Stimulated activated CD8-positive, alpha-beta memory T cell treated with anti-CD3 and anti-CD28 coated beads, Interleukin-7, amount 100 ng/mL, for 48 hours (primary cell): ENCODE measurements around the gene BFSP1.

Source experiments
- DNase-seq, 2 donors: peaks; one replicate each; pipeline ENCODE4 v3.0.0-alpha.2; 2020; ENCODE audit warnings: low read depth in 1 of 2; ENCODE audit errors: extremely low read depth in 1 of 2

Gene BFSP1

DNA sequence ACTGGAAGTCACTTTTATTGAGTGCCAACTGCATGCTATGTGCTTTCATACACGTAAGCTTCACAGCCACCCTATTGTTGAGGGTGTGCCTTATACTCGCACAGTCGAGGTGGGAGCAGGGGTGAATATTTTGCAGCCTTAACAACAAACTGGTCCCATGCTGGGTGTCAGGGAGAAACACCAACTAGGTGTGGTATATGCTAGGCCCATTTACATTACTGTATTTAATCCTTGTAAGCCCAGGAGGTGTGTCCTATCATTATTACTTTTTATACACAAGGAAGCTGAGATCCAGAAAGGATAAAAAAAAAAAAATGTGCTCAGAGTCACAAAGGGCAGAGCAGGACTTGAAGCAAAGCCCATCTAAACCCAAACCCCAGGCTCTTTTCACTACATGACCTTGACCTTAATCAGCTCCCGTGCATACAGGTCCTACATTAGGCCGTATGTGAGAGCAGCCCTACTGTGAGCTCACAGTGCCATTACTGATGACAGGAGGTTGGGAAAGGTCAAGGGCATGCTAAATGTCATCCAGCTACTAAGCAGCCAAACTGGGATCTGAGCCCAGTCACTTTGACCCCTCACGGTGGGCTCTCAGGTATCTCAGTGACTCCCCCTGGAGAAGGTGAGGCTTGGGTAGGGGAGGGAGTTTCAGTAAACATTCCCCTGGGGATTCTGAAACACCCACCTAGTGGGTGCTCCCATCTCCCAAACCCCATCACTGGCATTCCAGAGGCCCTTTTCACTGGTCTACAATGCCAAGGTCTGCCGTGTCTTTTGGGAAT lies 61.7 kb downstream of the BFSP1 start:
- no peak for DNase-seq

DNA sequence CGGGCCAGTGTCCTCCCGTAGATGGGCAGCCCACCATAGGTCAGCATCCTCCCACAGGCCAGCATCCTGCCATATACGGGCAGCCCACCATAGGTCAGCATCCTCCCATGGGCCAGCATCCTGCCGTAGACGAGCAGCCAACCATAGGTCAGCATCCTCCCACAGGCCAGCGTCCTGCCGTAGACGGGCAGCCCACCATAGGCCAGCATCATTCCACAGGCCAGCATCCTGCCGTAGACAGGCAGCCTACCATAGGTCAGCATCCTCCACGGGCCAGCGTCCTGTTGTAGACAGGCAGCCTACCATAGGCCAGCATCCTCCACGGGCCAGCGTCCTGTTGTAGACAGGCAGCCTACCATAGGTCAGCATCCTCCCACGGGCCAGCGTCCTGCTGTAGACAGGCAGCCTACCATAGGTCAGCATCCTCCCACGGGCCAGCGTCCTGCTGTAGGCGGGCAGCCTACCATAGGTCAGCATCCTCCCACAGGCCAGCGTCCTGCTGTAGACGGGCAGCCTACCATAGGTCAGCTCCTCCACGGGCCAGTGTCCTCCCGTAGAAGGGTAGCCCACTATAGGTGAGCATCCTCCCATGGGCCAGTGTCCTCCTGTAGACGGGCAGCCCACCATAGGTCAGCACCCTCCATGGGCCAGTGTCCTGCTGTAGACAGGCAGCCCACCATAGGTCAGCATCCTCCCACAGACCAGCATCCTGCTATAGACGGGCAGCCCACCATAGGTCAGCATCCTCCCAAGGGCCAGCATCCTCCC lies 62.9 kb downstream of the BFSP1 start:
- no peak for DNase-seq

DNA sequence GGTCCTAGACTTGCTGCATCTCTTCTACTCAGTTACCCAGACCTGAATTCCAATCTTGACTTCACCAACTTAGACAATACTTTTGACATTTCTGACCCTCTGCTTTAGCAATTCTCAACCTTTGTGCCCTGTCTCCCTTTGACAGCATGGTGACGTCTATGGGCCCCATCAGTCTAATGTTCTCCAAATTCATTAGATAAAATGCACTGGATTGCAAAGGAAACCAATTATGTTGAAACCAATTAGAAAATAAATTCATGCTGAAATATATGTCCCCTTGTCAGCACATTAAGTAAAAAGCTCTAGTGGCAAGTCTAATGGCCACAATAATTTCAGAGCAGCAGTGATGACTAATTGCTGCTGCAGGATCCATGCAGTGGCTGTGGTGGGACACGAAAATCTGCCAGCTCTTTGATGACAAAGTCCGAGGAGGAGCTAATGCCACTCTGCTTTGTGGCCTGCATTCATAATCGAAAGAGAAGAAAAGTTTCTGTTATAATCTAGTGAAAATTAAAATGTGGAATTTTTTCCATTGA lies 64.0 kb downstream of the BFSP1 start:
- no peak for DNase-seq

DNA sequence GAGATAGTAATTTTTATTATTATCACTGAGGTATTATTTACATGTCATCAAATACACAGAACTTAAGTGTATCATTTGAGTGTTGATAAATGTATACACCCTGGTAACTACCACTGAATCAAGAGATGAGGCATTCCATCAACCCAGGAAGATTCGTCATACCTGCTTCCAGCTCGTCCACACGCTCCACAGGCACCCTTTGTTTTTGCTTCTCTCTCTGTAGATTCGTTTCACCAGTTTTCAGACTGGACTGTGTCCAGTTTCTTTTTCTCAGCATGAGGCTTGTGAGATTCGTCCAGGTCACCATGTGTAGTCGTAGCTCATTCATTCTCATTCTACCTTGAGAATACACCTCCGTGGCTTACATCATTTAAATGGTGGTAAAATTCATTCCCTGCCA lies 64.5 kb downstream of the BFSP1 start:
- no peak for DNase-seq

DNA sequence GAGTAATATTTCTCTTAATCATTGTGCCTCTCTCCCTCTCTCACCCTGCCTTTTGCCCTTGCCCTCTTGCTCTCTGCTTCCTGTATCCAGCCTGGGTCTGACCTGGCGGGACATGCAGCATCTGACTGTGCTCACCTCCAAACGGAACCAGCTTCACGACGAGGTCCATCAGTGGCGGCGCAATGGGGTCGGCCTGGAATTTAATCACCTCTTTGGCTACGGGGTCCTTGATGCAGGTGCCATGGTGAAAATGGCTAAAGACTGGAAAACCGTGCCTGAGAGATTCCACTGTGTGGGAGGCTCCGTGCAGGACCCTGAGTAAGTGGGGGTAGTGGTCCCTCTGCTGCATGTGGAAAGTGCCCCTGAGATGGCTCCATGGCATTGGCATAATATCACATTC lies 65.9 kb downstream of the BFSP1 start:
- no peak for DNase-seq

DNA sequence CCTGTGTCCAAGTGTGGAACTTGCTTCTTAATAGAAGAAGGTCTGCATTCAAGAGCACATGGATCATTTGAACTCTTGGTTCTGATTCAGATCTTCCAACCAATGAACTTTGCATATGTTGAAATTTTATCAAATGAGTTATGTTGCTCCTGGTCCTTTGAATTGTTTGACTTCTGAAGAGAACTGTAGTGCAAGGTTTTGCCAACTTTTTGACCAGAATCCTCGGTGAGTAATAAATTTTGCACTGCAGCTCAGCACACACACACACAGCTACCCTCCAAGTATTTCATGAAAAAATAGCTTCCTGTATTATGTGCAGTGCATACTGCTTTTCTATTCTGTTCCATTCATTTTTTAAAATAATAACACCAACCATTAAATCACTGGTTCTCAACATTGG lies 67.5 kb downstream of the BFSP1 start:
- no peak for DNase-seq

DNA sequence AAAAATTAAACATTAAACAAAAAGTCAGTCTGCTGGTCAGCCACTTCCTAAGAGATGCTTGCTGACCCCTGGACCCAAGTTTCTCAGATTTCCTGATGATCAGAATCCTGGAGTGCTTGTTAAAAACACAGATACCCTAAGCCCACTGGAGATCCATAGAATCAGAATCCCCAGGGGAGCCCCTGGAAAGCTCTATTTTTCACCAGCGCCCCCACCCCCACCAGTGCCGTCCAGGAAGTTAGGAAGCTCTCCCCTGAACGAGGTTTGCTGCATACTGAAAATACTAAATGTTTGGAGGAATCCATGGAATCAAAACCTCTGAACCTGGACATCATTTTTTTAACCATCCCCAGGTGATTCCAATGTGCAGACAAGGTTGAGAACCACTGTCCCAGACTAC lies 69.2 kb downstream of the BFSP1 start:
- no peak for DNase-seq

DNA sequence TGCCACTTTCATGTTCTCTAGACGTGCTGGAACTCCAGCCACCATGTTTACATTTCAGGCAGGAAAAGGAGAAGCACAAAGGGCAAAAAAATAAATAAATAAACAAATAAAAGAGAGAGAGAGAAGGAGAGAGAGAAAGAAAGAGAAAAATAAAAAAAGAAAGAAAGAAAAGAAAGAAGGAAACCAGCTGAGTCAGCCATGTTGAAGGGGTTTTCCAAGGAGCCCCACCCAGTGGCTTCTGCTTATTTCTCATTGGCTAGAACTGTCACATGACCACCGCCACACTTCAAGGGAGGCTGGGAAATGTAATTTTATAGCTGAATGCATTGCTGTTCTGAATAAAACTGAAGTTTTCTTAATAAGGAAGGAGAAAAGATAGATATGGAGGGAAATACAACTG lies 71.1 kb downstream of the BFSP1 start:
- DNase-seq = no peak

DNA sequence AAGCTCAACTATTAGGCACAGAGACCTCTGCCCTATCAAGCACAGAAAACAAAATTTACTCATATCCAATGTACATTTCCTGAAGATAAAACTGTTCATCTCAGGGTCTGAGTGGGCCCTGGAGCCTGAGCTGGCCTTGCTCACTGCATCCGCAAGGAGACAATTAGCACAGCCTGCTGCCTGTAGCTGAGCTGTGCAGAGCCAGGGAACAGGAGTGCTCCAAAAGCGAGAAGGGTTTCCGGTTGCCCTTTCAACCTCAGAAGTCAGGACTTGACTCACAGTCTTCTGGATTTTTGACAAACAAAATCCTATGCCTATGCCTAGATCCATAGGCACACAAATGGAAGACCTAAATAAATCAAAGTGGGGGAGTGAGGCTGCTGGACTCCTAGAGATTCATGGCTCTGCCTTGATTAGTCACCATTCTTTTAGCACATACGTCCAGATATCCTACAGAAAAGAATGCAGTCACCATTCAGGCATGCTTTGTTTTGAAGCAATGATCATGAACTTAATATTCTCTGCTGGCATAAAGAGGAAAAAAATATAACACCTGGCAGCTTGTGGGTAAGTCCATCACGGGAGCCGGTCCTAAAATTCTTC lies 73.5 kb downstream of the BFSP1 start:
- DNase-seq = no peak

DNA sequence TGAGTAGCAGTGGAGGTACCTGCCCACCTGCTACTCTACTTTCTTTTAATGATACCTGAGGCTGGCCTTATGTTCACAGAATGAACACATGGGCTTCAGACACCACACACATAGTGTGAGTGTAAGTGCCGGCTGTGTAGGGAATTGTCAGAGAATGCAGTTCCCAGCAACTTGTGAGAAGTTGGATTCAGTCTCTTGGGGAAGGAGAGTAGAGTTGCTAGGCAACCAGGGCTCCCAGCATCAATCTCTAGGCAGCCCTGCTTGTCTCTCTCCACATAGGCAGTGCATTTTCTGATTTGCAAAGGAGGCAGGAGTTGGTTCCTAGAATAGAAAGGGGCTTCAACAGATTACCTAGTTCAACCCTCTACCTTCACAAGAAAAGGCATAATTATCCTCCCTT lies 74.1 kb downstream of the BFSP1 start:
- no peak for DNase-seq

DNA sequence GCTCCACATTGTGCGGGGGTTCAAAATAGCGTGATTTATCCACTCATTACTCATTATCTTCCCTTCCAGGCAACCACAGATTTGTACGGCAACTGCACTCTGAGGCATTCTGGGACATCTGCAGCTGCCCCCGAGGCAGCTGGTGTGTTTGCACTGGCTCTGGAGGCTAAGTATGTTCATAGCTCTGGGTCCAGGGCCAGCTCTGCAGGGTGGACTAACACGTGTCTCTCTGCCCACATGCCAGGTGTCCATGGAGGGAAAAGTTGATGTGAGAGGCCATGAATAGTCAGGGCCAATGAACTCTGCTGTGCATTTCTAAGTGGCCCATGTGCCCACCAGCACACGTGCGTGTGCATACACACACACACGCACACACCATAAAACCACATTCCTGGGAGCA lies 74.9 kb downstream of the BFSP1 start:
- no peak for DNase-seq

DNA sequence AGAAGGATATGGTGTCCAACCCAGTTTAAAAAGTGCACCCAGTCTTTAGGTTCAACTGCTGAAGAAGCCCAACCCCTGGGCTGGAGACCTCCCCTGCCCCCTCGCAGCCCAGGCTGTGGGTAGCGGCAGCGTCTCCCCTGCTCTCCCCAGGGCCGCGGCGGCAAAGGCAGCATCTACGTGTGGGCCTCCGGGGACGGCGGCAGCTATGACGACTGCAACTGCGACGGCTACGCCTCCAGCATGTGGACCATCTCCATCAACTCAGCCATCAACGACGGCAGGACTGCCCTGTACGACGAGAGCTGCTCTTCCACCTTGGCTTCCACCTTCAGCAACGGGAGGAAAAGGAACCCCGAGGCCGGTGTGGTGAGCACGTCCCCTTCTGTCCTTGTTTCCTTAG lies 77.6 kb downstream of the BFSP1 start:
- DNase-seq = no peak

DNA sequence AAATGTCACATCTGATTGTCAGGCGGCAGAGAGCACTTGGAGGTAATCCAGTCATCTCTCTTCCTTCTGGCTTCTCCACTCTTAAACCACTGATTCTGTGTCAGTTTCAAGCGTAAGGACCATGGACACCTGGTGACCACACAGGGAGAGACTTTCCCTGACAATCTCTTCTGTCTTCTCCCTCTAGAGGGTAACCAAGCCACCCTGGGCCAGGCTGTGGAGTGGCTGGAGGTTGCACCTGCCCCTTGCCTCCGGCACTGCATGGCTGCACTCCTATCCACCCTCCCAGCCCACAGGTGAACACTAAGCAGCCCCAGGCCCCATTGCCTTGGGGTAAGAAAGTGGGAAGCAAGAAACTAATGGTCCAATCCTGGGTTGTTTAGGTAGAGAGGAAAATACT lies 78.7 kb downstream of the BFSP1 start:
- no peak for DNase-seq

DNA sequence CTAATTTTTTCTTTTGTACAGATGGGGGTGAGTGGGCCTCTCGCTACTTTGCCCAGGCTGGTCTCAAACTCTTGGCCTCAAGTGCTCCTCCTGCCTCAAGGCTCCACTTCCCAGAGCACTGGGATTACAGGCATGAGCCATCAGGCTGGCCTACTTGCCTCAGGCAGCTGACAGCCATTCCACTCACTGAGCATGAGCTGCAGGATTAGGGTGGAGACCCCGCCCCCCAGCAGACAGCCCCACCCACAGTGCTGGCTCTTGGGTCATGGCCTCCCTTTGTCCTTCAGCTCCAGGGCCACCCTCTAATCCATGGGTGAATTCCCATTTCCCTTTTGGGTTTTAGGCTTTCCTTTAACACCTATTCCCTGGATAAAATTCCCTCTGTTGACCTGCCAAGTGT lies 82.1 kb downstream of the BFSP1 start:
- DNase-seq = no peak

DNA sequence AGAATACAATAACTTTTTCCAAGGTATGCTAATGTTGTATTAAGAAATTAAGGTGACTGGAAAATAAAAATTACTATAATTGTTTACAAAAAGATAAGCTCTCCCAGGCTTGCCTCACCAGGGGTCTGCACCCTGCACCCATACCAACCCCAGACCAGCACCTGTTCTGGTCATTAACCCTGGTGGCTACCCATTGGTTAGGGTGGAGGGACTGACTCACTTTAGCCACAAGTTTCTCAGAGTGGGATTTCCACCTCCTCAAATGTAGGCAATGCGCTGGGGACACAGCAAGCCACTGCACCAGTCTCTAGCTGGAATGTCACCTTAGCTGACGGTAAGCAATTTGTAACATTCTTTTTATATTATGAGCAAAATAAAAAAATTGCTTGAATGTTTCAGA lies 83.1 kb downstream of the BFSP1 start:
- no peak for DNase-seq

DNA sequence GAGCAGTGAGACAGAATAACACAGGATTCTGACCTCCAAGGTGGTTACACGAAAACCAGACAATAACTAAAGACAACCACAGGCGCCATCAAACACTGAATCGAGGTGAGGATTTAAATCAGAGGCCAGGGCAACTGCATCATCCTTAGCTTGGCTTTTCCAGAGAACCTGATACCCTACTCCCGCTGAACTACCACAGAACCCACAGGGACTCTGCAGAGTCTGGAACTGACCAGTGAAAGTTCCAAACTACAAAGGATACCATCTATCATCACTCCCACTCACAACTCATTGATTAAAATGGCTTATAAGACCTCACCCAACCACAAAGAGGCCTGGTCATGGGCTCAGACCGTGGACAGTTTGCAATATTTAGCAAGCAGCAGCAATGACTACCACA lies 85.0 kb downstream of the BFSP1 start:
- no peak for DNase-seq

DNA sequence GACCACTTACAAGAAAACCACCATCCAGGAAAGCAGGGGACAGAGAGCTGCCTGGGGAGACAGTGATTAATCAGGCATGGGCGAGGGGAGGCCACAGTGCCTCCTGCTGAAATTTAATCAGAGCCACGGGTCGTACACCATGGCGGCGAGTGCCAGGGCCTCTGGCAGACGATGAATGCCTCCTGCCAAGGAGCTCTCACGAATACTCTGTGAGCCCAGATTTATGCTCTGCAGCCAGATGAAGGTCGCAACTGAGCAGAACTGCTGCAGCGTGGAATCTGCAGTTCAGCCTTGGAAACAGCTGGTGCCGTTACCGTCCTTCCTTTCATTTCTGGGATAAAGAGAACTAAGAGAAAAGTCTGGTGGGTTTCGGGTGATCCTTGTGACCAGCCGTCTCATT lies 85.6 kb downstream of the BFSP1 start:
- DNase-seq = no peak

DNA sequence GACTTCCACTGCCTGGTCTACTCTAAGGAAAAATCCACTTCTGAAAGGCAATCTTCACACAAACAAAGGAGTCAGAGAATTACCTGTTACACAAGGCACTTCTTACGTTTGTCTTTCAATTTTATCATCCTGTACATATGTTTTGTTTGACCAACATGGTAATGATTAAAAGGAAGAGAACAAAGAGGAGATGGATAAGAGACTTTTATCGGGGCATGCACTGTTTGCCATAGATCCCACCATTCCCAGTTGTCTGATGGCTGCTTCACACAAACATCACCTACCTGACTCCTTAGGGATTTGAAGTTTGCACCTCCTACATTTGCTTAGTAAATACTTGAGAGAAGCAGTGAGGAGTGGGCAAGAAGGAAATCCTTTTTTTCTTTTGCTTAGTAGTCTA lies 87.1 kb downstream of the BFSP1 start:
- DNase-seq = no peak
